Adrenal gland (tissue), 5 donors: ENCODE data around the gene RFX7.

ENCODE experiments used
- POLR2A ChIP-seq, 2 donors: fragments of 450-650 bp; IDR thresholded peaks; one replicate each; pipeline ENCODE4 v1.6.1; 2017; ENCODE audit warnings: antibody characterized with exemption in 2 of 2, mild to moderate bottlenecking in 2 of 2, moderate library complexity in 1 of 2
- TF ChIP-seq, protein P1 (sequence below), 6 experiments: fragments of 450-650 bp in 4 of 6; fragments of 200-600 bp in 2 of 6; sonication (generic) in 1 of 6; IDR thresholded peaks; 1 replicate in 5 of 6; 2 replicates in 1 of 6; pipeline versions ENCODE4 v1.5.1 to v1.8.0; 2016 to 2021; ENCODE audit warnings: antibody characterized with exemption in 6 of 6, mild to moderate bottlenecking in 2 of 6, moderate library complexity in 1 of 6
- donor health status: DM: no; HTN: no; CAD: no.

DNA sequence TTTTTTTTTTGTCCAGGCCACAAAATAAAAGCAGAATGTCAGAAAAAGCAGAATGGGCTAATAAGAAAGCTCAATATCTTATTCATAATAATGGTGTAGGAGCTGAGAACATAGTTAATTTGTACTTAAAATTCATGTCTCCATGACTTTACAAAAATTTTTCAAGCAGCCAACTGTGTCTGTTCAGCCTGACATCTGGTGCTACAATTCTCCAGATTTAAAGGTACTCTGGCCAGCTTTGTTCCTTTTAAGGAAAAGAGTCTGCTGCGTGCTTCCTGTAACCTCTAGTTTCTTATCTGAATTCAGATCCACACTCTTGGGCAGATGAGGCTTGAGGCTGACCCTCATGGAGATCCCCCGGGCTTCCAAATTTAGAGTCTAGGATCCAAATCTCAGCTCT lies 8.7 kb upstream of the RFX7 start:
- TF ChIP-seq, protein P1, sequence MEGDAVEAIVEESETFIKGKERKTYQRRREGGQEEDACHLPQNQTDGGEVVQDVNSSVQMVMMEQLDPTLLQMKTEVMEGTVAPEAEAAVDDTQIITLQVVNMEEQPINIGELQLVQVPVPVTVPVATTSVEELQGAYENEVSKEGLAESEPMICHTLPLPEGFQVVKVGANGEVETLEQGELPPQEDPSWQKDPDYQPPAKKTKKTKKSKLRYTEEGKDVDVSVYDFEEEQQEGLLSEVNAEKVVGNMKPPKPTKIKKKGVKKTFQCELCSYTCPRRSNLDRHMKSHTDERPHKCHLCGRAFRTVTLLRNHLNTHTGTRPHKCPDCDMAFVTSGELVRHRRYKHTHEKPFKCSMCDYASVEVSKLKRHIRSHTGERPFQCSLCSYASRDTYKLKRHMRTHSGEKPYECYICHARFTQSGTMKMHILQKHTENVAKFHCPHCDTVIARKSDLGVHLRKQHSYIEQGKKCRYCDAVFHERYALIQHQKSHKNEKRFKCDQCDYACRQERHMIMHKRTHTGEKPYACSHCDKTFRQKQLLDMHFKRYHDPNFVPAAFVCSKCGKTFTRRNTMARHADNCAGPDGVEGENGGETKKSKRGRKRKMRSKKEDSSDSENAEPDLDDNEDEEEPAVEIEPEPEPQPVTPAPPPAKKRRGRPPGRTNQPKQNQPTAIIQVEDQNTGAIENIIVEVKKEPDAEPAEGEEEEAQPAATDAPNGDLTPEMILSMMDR (IDR thresholded peaks at IDR 0.05), result no peak
- no peak for TF ChIP-seq POLR2A (IDR thresholded peaks at IDR 0.05)
